Liver (tissue), 9 donors: ENCODE measurements around the gene FAN1. TPM values are rescaled to one million over a fixed set of nuclear protein-coding genes. Genes with fewer than 3 reads are reported as not detected.

Source experiments
- DNase-seq: peaks from one replicate; pipeline ENCODE4 v3.0.0-alpha.2; 2017; ENCODE audit warnings: low spot score
- H3K27ac ChIP-seq, 2 donors: one replicate each; pipeline ENCODE4 v1.7.0; 2013; ENCODE audit warnings: inconsistent platforms in 2 of 2, low read length in 2 of 2, control low read depth in 1 of 2, low read depth in 1 of 2, mild to moderate bottlenecking in 1 of 2
- H3K27me3 ChIP-seq, 4 donors: one replicate each; pipeline versions ENCODE4 v1.6.1 to v1.7.0; 2013; ENCODE audit warnings: low read length in 3 of 4, inconsistent platforms in 1 of 4, mild to moderate bottlenecking in 1 of 4, moderate library complexity in 1 of 4; ENCODE audit not compliant: control insufficient read depth in 4 of 4, insufficient read depth in 4 of 4
- H3K36me3 ChIP-seq, 4 donors: one replicate each; pipeline versions ENCODE4 v1.6.1 to v1.7.0; 2013; ENCODE audit warnings: low read length in 3 of 4, mild to moderate bottlenecking in 3 of 4, low read depth in 1 of 4, moderate library complexity in 1 of 4; ENCODE audit not compliant: control insufficient read depth in 4 of 4, insufficient read depth in 3 of 4
- H3K4me1 ChIP-seq, 4 donors: one replicate each; pipeline versions ENCODE4 v1.6.1 to v1.7.0; 2013; ENCODE audit warnings: low read length in 3 of 4, mild to moderate bottlenecking in 3 of 4, moderate library complexity in 1 of 4; ENCODE audit not compliant: control insufficient read depth in 4 of 4, insufficient read depth in 4 of 4
- H3K4me3 ChIP-seq, 3 donors: one replicate each; pipeline versions ENCODE4 v1.6.1 to v1.7.0; 2013; ENCODE audit warnings: low read length in 3 of 3, control low read depth in 1 of 3, low read depth in 1 of 3, mild to moderate bottlenecking in 1 of 3
- H3K9ac ChIP-seq, 2 donors: one replicate each; pipeline ENCODE4 v1.7.0; 2013; ENCODE audit warnings: low read length in 2 of 2, mild to moderate bottlenecking in 2 of 2, moderate library complexity in 2 of 2, control low read depth in 1 of 2, low read depth in 1 of 2
- H3K9me3 ChIP-seq, 4 donors: one replicate each; pipeline versions ENCODE4 v1.6.1 to v1.7.0; 2013; ENCODE audit warnings: low read length in 3 of 4; ENCODE audit not compliant: control insufficient read depth in 4 of 4
- CTCF ChIP-seq: fragments of 150-350 bp; IDR thresholded peaks from 2 replicates; pipeline ENCODE4 v1.5.1; 2017; ENCODE audit warnings: improper control_type of control experiment, low read depth, low read length; ENCODE audit not compliant: missing input control
- EGR1 ChIP-seq, 2 donors: IDR thresholded peaks; 2 replicates each; pipeline ENCODE4 v1.6.1; 2016 to 2018; ENCODE audit warnings: antibody characterized with exemption in 2 of 2, low read depth in 2 of 2
- FOXA1 ChIP-seq: IDR thresholded peaks from 2 replicates; pipeline ENCODE4 v1.6.1; 2016; ENCODE audit warnings: antibody characterized with exemption
- FOXA2 ChIP-seq: IDR thresholded peaks from 2 replicates; pipeline ENCODE4 v1.6.1; 2016; ENCODE audit warnings: antibody characterized with exemption
- GABPA ChIP-seq, 2 donors: IDR thresholded peaks in 1 of 2; conservative IDR thresholded peaks in 1 of 2; 2 replicates each; pipeline ENCODE4 v1.6.1; 2016; ENCODE audit warnings: antibody characterized with exemption in 2 of 2, mild to moderate bottlenecking in 1 of 2, moderate library complexity in 1 of 2
- HNF4A ChIP-seq, 2 donors: conservative IDR thresholded peaks; 2 replicates each; pipeline ENCODE4 v1.6.1; 2016; ENCODE audit warnings: antibody characterized with exemption in 2 of 2, mild to moderate bottlenecking in 2 of 2
- HNF4G ChIP-seq: IDR thresholded peaks from 2 replicates; pipeline ENCODE4 v1.6.1; 2016; ENCODE audit warnings: antibody characterized with exemption
- JUND ChIP-seq, 2 donors: IDR thresholded peaks; 2 replicates each; pipeline ENCODE4 v1.6.1; 2016; ENCODE audit warnings: antibody characterized with exemption in 2 of 2
- MAX ChIP-seq: IDR thresholded peaks from 2 replicates; pipeline ENCODE4 v1.6.1; 2016; ENCODE audit warnings: antibody characterized with exemption
- NR2F2 ChIP-seq: IDR thresholded peaks from 2 replicates; pipeline ENCODE4 v1.6.1; 2016; ENCODE audit warnings: antibody characterized with exemption
- RAD21 ChIP-seq, 2 donors: IDR thresholded peaks; 2 replicates each; pipeline ENCODE4 v1.6.1; 2016; ENCODE audit warnings: antibody characterized with exemption in 2 of 2, mild to moderate bottlenecking in 2 of 2
- REST ChIP-seq: IDR thresholded peaks from 2 replicates; pipeline ENCODE4 v1.6.1; 2016; ENCODE audit warnings: antibody characterized with exemption, mild to moderate bottlenecking
- RXRA ChIP-seq, 2 donors: IDR thresholded peaks; 2 replicates each; pipeline ENCODE4 v1.6.1; 2017 to 2018; ENCODE audit warnings: antibody characterized with exemption in 2 of 2, mild to moderate bottlenecking in 1 of 2
- SP1 ChIP-seq: IDR thresholded peaks from 2 replicates; pipeline ENCODE4 v1.6.1; 2018; ENCODE audit warnings: antibody characterized with exemption, mild to moderate bottlenecking
- TAF1 ChIP-seq: conservative IDR thresholded peaks from 2 replicates; pipeline ENCODE4 v1.6.1; 2016; ENCODE audit warnings: antibody characterized with exemption, mild to moderate bottlenecking
- YY1 ChIP-seq: IDR thresholded peaks from 2 replicates; pipeline ENCODE4 v1.6.1; 2016; ENCODE audit warnings: antibody characterized with exemption, mild to moderate bottlenecking
- ZBTB33 ChIP-seq: IDR thresholded peaks from 2 replicates; pipeline ENCODE4 v1.6.1; 2016; ENCODE audit warnings: antibody characterized with exemption
- WGBS: extraction: QIAGEN DNeasy Blood & Tissue Kit; methylation state at CpG from one replicate; pipeline ENCODE4 v1.1.7; 2013; 5-methylcytosine and 5-hydroxymethylcytosine counted together
- polyA plus RNA-seq, 2 donors: library from polyadenylated mRNA; stranded (reverse) in 1 of 2; unstranded in 1 of 2; fragments of 200-250 nt in 1 of 2; fragments of >200 nt in 1 of 2; fragmentation: Nextera tagmentation in 1 of 2; extraction: Ambion mirVana in 1 of 2; gene quantifications; one replicate each; pipeline versions ENCODE4 v1.2.1 to v1.2.3, GENCODE V29; 2013 to 2015
- total RNA-seq, 2 donors: library from RNA; depleted of rRNA; stranded (reverse); fragments of >200 nt; gene quantifications; one replicate each; pipeline ENCODE4 v1.2.3, GENCODE V29; 2014
- donor health status: healthy.
- donor health status: healthy.
- donor health status: healthy.
- donor health status: healthy.
- donor health status: healthy.

The FAN1 gene
- total and polyA plus RNA-seq, 4 donors: 5.2 to 17.1 (median 7.5) TPM

DNA sequence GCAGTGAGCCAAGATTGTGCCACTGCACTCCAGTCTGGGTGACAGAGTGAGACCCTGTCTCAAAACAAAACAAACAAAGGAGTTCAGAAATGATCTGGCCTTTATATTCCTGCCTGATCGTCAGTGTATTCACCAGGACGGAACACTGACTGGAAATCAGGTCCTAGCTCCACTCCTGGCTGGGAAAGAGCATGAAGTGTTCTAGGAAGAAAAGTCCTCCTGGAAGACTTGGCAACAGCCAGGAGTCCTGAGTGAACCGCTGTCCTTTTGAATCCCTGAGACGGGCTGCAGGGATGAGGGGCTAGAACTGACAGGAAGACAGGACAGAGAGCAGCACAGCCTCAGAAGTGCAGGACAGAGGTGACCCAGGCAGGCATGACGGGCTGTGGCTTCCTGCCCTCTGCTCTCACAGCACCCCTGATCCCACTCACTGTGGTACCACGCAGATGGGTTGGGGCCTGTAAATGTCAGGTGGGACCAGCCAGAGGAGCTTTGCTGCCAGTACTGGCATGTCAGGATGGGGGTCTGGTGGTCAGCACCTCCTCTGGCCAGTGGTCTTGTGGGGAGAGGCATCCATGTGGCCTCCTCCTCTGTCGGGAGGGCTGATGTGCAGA is 23.5 kb downstream of the FAN1 start:
- H3K4me1 ChIP-seq: no peaks in the 10 kb centered on the region
- DNase-seq: no peak
- H3K36me3 ChIP-seq: peaks cover 13 to 77% (median 50%) of the 10 kb centered on the region in 4 donors
- no peaks in the 10 kb centered on the region for H3K9me3 ChIP-seq
- no peaks in the 10 kb centered on the region for H3K27me3 ChIP-seq
- no peak overlapping the region for H3K27ac ChIP-seq
- H3K9ac ChIP-seq: no peak overlapping the region
- H3K4me3 ChIP-seq: no peak overlapping the region
- WGBS: 91% methylated on average over 7 of the region's 7 CpGs
- TF ChIP-seq ZBTB33: no peak
- TF ChIP-seq EGR1 (IDR thresholded peaks at IDR 0.05; ENCODE audit: low read depth in 2 of 2): no peak
- TF ChIP-seq HNF4A (conservative IDR thresholded peaks at IDR 0.05): no peak
- TF ChIP-seq YY1: no peak
- no peak for TF ChIP-seq MAX
- no peak for TF ChIP-seq GABPA (IDR thresholded peaks at IDR 0.05 in 1 of 2, conservative IDR thresholded peaks at IDR 0.05 in 1 of 2)
- no peak for TF ChIP-seq REST
- TF ChIP-seq FOXA2: no peak
- no peak for TF ChIP-seq CTCF
- TF ChIP-seq HNF4G: no peak
- TF ChIP-seq NR2F2: no peak
- TF ChIP-seq TAF1: no peak
- no peak for TF ChIP-seq SP1
- no peak for TF ChIP-seq RAD21 (IDR thresholded peaks at IDR 0.05)
- no peak for TF ChIP-seq RXRA (IDR thresholded peaks at IDR 0.05)
- no peak for TF ChIP-seq FOXA1
- no peak for TF ChIP-seq JUND (IDR thresholded peaks at IDR 0.05)

DNA sequence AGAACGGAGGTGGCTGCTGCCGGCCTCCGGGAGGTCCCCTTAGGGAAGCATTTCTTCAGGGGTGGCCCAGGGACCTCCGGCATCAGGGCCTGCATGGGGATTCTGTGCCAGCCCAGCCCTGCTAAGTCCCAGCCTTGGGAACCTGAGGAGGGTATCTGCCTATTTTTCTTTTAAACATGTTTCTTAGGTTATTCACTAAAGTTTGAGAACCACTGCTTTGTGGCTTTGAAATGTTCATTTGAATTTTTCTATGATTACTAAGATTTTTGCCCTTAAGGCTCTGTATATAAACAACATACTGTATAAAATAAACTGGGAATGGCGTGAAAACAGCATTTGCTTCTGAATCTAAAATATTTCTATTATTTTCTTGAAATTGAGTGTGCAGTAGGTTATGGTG is 24.4 kb downstream of the FAN1 start:
- H3K9ac ChIP-seq: no peak overlapping the region

More for the DNA sequence above, 24.4 kb downstream of the FAN1 start:
- Histone ChIP-seq H3K9me3 (no peaks in the 10 kb centered on the region), H3K4me3 (no peak overlapping the region), H3K27me3 (no peaks in the 10 kb centered on the region), H3K4me1 (no peaks in the 10 kb centered on the region), H3K36me3 (peaks cover 13 to 69% (median 45%) of the 10 kb centered on the region in 4 donors), H3K27ac (no peak overlapping the region)
- no peak for TF ChIP-seq JUND (IDR thresholded peaks at IDR 0.05)
- DNase-seq: no peak
- WGBS: 92% methylated on average over 5 of the region's 5 CpGs
